Activated CD4-positive, alpha-beta T cell treated with anti-CD3 and anti-CD28 coated beads, Interleukin-2, Interleukin-4, amounts not matched to agents 100 ng/mL and 50 ng/mL, durations not matched to agents 16 hours and 8 hours (primary cell): ENCODE data around the gene SWT1.
"Not testable (repeated sequence)": the region's sequence is repeated elsewhere in the genome, so short reads cannot be mapped to it uniquely, and the experiment has no call there.

Experiments
- DNase-seq: peaks from one replicate; pipeline ENCODE4 v3.0.0-alpha.2; 2020; ENCODE audit warnings: low spot score

SWT1 gene

GRCh38 chr1:185250063-185250462 lies 93.1 kb downstream of the SWT1 start:
- DNase-seq: no peak

DNA sequence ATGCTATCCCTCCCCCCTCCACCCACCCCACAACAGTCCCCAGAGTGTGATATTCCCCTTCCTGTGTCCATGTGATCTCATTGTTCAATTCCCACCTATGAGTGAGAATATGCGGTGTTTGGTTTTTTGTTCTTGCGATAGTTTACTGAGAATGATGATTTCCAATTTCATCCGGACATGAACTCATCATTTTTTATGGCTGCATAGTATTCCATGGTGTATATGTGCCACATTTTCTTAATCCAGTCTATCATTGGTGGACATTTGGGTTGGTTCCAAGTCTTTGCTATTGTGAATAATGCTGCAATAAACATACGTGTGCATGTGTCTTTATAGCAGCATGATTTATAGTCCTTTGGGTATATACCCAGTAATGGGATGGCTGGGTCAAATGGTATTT lies 95.0 kb downstream of the SWT1 start:
- not testable (repeated sequence) for DNase-seq

DNA sequence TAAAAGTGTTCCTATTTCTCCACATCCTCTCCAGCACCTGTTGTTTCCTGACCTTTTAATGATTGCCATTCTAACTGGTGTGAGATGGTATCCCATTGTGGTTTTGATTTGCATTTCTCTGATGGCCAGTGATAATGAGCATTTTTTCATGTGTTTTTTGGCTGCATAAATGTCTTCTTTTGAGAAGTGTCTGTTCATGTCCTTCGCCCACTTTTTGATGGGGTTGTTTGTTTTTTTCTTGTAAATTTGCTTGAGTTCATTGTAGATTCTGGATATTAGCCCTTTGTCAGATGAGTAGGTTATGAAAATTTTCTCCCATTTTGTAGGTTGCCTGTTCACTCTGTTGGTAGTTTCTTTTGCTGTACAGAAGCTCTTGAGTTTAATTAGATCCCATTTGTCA lies 95.4 kb downstream of the SWT1 start:
- DNase-seq: not testable (repeated sequence)

DNA sequence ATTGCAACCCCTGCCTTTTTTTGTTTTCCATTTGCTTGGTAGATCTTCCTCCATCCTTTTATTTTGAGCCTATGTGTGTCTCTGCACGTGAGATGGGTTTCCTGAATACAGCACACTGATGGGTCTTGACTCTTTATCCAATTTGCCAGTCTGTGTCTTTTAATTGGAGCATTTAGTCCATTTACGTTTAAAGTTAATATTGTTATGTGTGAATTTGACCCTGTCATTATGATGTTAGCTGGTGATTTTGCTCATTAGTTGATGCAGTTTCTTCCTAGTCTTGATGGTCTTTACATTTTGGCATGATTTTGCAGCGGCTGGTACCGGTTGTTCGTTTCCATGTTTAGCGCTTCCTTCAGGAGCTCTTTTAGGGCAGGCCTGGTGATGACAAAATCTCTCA lies 98.6 kb downstream of the SWT1 start:
- DNase-seq: not testable (repeated sequence)

DNA sequence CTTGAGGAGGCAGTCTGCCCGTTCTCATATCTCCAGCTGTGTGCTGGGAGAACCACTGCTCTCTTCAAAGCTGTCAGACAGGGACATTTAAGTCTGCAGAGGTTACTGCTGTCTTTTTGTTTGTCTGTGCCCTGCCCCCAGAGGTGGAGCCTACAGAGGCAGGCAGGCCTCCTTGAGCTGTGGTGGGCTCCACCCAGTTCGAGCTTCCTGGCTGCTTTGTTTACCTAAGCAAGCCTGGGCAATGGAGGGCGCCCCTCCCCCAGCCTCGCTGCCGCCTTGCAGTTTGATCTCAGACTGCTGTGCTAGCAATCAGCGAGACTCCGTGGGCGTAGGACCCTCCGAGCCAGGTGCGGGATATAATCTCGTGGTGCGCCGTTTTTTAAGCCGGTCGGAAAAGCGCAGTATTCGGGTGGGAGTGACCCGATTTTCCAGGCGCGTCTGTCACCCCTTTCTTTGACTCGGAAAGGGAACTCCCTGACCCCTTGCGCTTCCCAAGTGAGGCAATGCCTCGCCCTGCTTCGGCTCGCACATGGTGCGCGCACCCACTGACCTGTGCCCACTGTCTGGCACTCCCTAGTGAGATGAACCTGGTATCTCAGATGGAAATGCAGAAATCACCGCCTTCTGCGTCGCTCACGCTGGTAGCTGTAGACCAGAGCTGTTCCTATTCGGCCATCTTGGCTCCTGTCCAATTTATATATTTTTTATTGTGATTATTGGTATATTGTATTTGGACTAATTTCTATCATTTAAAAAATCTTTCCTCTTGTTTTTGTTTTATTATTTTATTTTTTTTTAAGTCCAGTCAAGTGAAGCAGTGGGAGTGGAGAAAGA lies 100.4 kb downstream of the SWT1 start:
- DNase-seq: not testable (repeated sequence)

DNA sequence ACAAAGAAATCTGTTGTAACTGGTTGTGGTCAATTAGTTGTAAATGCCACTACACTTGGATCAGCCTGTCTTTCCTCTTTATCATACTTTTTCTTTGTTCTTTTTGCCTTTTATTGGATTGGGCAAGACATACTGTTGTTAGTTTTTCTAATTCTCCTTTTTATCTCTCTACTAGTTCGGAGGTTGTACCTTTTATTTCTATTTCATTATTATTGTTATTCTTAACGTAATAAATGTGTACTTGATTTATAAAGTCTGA lies 100.9 kb downstream of the SWT1 start:
- no peak for DNase-seq

- no peak for DNase-seq
These were observed 101.7 kb downstream of the SWT1 start for GRCh38 chr1:185258676-185259075.

GRCh38 chr1:185260611-185261010 lies 103.6 kb downstream of the SWT1 start:
- no peak for DNase-seq

GRCh38 chr1:185262151-185262550 lies 105.2 kb downstream of the SWT1 start:
- no peak for DNase-seq

- DNase-seq: no peak
These were observed 106.3 kb downstream of the SWT1 start for GRCh38 chr1:185263292-185263691.

GRCh38 chr1:185263780-185264179 lies 106.8 kb downstream of the SWT1 start:
- no peak for DNase-seq

- no peak for DNase-seq
These were observed 108.3 kb downstream of the SWT1 start for GRCh38 chr1:185265314-185265713.

- no peak for DNase-seq
These were observed 110.3 kb downstream of the SWT1 start for GRCh38 chr1:185267301-185267700.

- no peak for DNase-seq
These were observed 110.7 kb downstream of the SWT1 start for GRCh38 chr1:185267701-185268100.

DNA sequence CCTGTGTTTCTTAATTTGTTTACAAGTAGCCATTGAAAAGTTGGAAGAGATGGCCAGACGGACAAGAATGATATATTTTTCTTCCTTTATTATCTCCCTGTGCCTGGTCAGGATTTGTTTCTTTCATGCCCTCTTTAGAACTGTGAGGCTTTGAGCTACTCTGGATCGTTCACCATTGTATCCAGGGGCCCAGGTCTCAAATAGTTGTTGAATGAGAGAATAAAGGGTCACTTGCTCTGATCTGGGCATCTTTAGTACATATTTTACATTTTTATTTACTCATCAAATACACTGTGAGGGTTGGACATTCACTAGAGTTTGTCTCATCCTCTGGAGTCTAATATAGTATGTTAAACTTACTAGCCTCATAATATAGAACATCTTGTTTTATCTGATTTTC lies 111.4 kb downstream of the SWT1 start:
- DNase-seq: no peak

- no peak for DNase-seq
These were observed 115.0 kb downstream of the SWT1 start for GRCh38 chr1:185271921-185272320.

- DNase-seq: no peak
These were observed 122.6 kb downstream of the SWT1 start for GRCh38 chr1:185279571-185279970.

GRCh38 chr1:185280589-185280988 lies 123.6 kb downstream of the SWT1 start:
- no peak for DNase-seq

DNA sequence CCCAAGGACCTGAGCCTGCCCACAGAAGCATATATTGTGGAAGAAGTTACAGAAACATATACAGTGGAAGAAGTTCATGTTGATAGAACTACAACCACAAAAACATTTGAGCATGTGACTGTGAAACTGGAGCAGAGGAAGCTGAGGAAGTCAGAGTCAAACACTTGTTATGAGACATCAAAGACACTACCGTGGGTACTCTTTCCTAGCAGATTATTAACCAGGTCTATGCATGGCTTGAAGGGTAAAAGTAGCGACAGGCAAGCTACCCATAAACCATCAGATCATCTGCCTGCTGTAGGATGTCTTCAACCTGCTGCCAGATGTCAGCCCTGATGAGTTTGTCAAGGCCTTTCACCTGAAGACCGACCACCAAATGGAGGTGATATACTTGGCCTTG lies 124.3 kb downstream of the SWT1 start:
- peak; percentile 16 for DNase-seq

- DNase-seq: no peak
These were observed 127.1 kb downstream of the SWT1 start for GRCh38 chr1:185284116-185284515.

DNA sequence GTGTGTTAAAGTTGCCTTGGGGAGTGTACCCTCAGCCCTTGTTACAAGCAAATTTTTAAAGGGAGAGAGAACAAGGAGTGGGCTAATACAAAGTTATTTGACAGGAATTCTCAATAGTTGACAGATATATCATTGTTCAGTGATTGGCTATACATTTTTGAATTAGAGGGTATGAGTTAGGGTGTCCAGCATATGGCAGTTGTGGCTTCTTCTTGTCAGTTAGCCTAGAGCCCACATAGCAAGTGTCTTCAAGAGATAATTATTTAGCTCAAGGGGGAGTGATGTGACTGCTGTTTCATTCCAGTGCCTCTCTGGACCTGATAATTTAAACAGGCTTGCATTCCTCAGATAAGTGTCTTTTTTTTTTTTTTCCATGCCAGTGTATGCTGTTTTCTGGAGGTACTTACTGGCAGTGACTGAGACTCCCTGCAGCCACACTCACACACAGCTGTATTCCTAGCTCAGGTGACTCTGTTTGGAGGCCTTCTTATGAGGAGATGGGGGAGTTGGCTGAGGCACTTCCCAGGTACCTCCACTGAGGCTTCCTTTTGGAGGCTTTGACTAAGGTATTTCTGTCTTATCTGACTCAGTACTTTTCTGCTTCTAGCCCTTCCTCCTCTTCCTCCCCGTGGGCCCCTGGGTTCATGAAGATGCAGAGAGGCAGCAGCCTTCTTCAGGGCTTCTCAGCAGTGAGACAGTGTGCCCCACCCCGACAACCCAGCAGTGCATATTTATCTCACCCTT lies 127.7 kb downstream of the SWT1 start:
- no peak for DNase-seq

GRCh38 chr1:185287451-185287850 lies 130.5 kb downstream of the SWT1 start:
- DNase-seq: no peak

- DNase-seq: no peak
These were observed 131.5 kb downstream of the SWT1 start for GRCh38 chr1:185288435-185288834.

DNA sequence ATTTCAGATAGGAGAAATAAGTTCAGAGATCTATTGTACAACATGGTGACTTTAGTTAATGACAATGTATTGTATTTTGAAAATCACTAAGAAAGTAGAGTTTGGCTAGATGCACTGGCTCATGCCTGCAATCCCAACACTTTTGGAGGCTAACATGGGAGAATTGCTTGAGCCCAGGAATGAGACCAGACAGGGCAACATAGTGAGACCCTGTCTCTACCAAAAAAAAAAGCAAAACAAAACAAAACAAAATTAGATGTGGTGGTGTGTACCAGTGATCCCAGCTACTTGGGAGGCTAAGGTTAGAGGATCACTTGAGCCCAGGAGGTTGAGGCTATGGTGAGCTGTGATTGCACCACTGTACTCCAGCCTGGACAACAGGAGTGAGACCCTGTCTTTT lies 132.9 kb downstream of the SWT1 start:
- DNase-seq: no peak
